GM18517 (cell line): Measurements from ENCODE around the gene MILR1.
"Not testable (repeated sequence)": the region's sequence is repeated elsewhere in the genome, so short reads cannot be mapped to it uniquely, and the experiment has no call there.

Experiments
- ATAC-seq: cut with Tn5 transposase; IDR thresholded peaks from one replicate; pipeline ENCODE4 v1.9.1; 2021; ENCODE audit warnings: mild to moderate bottlenecking, moderate library complexity; ENCODE audit not compliant: unreplicated experiment

The MILR1 gene

DNA sequence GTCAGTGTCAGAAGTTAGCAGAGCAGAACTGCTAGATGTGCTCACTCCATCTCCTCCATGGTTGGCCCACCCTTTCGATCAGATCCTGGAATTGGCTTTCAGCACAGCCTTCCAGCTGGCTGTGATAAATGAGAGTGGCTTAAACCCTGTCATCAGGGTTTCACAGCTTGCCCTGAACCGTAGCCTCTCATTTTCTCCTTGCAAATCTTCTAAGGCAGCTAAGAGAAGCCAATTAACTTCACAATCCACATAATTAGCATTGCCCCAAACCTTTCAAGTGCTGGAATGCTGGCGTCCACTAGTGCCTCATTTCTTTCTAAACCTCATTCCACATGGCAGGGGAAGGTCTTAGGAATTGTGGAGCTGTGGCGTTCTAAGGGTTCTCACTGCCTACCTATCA, 21.7 kb downstream of the MILR1 start:
- ATAC-seq, result no peak

- ATAC-seq, result no peak
Measured at GRCh38 chr17:64471440-64471839, 22.5 kb downstream of the MILR1 start.

- no peak for ATAC-seq
Measured at GRCh38 chr17:64472564-64472963, 23.6 kb downstream of the MILR1 start.

GRCh38 chr17:64477849-64478248, 28.9 kb downstream of the MILR1 start:
- ATAC-seq, result no peak

DNA sequence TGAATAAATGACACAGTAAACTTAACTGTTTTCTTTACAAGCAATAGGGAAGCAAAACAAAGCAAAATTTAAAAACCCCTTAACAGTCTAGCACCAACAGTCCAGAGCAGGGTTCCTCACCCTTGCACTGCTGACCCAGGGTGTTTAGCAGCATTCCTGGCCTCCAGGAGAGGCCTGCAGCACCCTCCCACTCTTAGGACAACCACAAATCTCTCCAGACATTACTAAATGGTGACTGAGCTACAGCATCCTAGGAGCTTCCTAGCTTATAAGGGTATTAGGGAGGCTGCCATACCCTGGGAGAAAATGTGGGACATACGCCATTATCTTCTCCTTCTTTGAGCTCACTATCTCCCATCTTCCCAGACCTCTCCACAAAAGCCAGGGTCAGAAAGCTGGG, 32.0 kb downstream of the MILR1 start:
- ATAC-seq, result no peak

DNA sequence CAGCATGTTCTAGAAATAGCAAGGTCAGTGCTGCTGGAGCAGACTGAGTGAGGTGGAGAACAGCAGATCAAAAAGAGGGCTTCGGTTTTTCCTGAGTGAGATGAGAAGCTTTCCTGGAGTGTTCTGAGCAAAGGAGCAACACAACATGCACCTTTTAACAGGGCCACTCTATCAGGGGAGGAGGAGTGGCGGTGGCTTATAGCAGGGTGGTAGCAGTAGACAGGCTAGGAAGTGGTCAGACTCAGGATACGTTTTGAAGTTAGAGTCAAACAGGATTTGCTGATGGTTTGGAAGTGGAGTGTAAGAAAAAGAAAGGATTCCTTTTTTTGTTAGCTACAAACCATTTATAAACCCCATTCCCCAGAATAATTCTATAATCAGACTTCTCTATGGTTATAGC, 35.5 kb downstream of the MILR1 start:
- ATAC-seq, result no peak

- no peak for ATAC-seq
Measured at GRCh38 chr17:64488301-64488700, 39.4 kb downstream of the MILR1 start.

- ATAC-seq, result no peak
Measured at GRCh38 chr17:64491034-64491860, 42.3 kb downstream of the MILR1 start.

DNA sequence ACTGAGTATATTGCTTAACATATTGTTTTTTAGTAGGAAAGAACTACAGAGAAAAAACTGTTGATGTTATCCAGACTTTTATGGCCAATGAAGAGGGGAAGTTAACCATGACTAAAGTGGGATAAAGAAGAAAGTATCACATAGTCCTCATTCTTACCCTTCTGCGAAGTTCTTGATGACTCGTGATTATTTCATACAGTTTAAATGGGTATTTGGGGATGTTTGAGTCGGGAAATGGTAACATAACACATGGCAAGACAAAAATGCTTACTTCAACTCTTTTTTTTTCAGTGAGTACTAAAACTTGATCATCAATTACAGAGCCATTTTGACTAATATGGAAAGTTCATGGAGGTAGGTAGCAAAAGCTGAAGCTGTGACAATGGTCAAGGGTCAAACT, 43.1 kb downstream of the MILR1 start:
- ATAC-seq, result no peak

DNA sequence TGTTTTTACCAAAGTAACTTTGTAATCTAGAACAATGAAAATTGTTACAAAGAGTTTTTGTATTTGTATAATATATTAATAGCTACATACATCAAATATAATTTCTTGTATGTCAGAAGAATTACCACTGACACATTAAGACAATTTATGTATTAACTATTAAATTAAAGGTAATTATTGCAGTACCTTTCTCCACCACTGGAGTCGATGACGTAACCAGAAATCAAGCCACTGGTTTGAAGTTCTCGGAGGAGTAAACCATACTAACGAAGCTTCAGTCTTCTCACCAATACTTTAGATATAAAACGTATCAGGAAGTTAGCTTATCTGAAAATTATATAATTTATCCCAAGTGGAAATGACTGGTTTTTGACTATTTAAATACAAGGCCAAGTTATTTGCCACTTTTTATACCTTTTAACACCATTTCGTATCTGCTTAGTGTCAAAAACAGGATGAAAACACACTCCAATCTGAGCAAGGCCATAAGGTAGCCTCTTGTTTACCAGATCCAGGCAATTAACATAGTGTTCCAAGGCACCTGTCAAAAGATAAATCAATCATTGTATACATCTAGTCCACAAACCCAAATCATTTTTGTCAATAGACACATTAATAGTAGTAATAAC, 43.7 kb downstream of the MILR1 start:
- no peak for ATAC-seq

GRCh38 chr17:64494121-64494520, 45.2 kb downstream of the MILR1 start:
- ATAC-seq, result no peak

DNA sequence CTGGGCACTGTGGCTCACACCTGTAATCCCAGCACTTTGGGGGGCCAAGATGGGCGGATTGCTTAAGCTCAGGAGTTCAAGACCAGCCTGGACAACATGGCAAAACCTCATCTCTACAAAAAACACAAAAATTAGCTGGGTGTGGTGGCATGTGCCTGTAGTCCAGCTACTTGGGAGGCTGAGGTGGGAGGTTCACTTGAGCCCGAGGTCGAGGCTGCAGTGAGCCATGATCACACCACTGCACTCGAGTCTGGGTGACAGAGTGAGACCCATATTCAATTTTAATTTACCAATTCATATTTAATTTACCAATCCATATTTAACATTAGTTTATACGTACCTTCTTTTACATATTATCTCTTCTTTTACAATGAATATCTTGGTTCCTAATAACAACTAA, 46.4 kb downstream of the MILR1 start:
- not testable (repeated sequence) for ATAC-seq

DNA sequence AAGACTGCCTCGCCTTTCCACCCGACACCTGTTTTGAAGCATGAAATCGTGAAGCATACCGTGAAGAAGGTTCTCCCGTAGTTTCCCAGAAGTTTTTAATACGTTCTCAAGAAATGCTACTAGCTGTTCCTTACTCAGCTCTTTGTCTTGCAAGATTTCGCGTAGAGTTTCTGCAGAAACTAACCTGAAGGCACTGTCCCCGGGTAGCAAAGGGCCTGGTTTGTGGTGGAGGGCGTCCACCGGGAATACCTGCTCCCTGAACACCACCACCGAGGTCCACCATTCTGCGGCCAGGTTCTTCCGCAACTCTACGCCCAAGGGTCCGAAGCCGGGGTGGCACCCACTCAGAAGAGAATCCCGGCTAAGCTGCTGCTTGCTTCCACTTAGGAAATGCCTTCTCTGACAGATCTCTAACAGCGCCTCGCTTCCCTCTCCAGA, 47.5 kb downstream of the MILR1 start:
- ATAC-seq, result no peak

DNA sequence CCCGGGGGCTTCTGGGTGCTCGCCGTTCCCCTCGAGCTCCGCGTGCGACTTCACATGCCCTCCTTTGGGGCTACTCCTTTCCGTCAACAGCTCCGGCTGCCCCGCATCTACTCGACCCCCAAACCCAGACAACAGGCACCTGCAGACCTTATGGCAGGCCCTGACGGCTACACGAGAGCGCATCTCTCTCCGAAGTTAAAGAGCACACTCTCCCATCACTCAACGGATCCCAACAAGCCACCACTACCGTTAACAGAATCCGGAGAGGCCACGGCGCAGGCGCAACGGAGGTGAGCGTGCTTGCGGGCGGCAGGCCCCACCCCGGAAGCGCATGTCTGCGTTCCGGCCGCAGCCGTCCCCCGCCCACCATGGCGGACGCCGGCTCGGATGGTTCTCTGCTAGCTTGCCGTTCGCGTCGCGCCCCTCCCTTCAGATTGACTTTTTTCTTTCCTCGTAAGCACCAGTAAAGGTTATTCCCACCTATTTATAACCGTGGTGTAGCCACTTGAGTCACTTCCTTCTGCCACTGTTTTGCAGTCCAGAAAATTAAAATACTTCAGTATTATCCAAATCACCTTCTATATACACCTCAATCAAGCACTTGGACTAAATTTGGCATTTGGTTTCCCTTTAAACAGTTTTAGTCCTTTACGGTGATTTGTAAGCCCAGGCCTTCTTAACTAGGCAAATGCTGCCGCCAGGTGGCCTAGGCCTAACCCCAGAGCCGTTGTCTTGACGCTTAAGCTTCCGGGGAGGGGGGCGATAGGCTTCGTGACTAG, 48.1 kb downstream of the MILR1 start, which contains the start of gene POLG2:
POLG2 (minus strand) TSS at position 269 of the 779 bp plus-strand sequence; CDS start at position 183, 86 bp downstream.
- peak; percentile 69 for ATAC-seq

DNA sequence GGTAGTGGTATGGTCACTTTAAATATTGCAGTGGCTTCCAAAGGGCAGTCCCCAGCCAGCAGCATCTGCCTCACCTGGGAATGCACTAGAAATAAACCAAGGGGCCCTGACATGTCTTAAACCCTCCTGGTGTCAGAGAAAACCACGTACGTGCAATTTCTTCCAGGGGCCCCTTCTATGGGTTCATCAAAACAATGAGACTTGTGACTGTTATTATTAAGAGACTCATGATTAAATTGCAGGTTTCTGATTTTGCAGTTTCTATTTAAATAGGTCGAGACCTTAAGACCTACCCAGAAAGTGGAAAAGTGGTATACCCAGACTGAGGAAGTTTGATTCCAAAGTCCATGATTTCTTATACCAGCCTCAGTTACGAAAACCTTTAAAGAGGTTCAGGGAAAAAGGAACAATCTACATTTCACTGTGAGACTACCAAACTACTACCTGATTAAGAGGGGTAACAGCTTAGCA, 48.7 kb downstream of the MILR1 start:
- ATAC-seq, result no peak

DNA sequence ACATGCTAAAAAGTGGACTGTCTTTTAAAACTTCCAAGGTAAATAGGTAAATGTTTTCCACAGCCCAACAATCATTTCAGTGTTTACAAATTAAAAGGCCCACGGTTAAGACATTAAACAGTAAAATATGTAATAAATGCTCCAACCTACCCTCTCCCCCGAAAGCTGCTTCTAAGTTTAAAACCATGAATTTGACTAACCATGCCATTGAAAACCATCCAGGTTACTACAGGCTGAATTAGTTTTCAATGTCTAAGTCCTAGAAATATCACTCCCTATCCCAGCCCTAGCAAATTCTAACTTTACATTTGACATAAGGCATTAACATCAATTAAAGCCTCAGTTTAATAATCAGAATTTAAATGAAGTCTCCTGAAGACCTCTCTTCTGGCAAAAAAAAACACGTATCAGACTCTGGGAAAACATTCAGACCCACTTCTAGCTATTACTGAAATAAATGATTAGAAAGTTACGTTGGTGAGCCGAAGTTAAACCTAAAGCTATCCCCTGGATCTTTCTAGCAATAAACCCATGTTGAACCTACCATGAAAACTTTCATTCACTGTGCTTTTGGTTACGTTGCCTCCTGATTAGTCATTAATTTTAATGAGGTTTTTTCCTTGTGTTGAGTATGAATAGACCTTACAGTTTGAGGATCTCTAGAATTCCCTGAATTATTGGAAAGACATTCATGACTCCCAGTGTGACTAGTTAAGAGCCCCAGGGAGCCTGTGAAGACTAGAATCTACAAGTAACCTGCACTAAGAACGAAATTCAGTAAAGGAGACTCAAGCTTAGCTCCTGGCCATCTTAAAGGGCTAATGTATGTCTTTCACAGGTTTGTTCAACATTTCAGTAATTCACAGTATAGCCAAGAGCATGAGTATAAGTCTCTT, 49.6 kb downstream of the MILR1 start:
- ATAC-seq, result no peak

DNA sequence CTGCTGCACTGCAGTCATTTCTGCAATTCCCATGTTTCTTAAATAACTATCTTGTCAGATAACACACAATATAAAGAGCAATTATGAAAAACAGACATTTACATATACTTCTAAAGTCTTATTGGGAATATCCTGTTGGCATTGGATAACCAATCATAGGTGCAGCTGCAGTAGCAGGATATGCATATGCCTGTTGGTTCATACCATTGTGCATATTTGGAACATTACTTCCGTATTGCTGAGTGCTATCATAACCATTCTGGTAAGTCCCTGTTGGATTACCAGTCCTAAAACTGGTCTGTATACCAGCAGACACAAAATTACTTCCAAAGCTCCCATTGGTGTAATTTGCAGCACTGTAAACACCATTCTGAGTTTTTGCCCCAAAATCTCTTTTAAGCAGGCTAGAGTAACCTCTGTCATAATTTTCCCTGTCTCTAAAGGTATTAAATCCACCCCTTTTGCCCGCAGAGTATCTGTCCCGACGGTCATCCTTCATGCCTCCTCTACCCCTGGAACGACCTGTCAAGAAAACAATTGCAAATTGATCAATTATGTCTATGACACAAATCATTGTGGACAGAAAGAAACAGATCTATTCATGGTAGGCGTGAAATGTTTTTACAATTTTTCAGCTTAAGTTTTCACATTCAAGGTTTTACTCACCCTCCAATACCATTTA, 51.0 kb downstream of the MILR1 start:
- no peak for ATAC-seq

GRCh38 chr17:64500487-64500859, 51.6 kb downstream of the MILR1 start:
- no peak for ATAC-seq

DNA sequence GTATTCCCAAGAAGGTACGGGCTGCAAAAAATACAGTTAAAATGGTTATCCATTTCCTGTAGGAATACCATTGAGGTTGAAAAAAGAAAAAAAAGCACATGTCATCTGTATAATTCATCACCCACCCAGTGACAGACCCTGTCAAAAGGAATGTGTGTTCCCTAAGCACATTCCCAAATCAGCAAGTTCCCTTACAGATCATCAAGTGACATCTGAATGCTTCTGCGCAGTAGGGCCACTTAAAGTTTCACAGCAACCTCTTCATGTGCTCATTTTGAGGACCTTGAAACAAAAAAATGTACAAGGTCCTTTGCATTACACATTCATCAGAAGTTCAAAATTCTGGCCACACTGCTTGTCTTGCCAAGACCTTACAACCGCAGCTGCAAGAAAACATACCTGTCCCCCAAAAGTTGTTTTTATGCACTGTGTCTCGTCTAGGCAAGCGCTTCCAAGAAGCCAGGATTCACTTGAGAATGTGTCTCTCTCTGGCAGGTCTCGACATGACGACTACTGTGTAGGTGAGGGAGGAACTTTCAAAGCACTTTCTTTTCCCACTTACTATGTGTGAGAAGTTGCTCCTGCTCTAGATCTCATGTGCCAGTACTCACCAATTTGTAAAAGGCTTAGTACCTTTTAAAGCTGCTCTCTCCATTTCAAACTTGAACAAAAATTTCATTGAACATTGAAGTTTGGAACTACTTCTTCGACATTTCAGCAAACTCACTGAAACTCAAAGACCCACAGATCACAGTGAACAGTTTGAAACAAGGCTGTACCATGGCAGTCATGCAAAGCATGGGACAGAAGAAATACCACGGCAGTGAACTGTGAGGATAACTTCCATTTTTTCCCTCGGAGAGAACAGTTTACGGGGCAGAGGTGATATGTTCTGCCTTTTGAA, 52.2 kb downstream of the MILR1 start:
- no peak for ATAC-seq
